ENCODE data around the gene DDX5. TPM values are rescaled to one million over a fixed set of nuclear protein-coding genes. Genes with fewer than 3 reads are reported as not detected.

DDX5 gene
- total RNA-seq, 4 donors from 2014 or later = 471 to 820 (median 648) TPM

DNA sequence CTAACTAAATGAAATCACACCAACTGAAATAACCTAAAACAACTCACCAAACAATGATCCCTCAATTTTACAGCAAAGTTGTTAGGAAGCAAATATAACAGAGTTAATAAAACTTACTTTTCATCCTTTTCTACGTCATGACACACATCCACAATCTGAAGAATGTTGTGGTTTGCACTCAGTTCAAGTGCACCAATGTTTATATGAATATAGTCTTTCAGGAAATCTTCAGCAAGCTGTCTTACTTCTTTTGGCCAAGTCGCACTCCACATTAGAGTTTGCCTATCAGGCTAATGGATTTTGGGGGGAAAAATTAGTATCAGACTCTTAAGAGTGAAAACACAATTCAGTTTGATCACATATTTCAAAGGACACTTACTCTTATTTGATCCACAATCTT is 3.3 kb downstream of the DDX5 start:
- WGBS, 2 donors = 64 to 76% methylated on average over 2 of the region's 2 CpGs
- Histone ChIP-seq H3K4me1 (peaks cover 0 to 71% (median 29%) of the 10 kb centered on the region in 4 donors), H3K36me3 (peaks cover 15 to 64% (median 49%) of the 10 kb centered on the region in 3 donors), H3K27ac (peak overlapping the region in 1 of 4 donors; percentile 96), H3K9me3 (no peaks in the 10 kb centered on the region), H3K27me3 (no peaks in the 10 kb centered on the region), H3K4me3 (no peak overlapping the region)
- DNase-seq (ENCODE audit: low spot score in 2 of 2) = no peak
- TF ChIP-seq POLR2A (IDR thresholded peaks at IDR 0.05) (no peak), EP300 (IDR thresholded peaks at IDR 0.05) (no peak)
- TF ChIP-seq, protein P1, sequence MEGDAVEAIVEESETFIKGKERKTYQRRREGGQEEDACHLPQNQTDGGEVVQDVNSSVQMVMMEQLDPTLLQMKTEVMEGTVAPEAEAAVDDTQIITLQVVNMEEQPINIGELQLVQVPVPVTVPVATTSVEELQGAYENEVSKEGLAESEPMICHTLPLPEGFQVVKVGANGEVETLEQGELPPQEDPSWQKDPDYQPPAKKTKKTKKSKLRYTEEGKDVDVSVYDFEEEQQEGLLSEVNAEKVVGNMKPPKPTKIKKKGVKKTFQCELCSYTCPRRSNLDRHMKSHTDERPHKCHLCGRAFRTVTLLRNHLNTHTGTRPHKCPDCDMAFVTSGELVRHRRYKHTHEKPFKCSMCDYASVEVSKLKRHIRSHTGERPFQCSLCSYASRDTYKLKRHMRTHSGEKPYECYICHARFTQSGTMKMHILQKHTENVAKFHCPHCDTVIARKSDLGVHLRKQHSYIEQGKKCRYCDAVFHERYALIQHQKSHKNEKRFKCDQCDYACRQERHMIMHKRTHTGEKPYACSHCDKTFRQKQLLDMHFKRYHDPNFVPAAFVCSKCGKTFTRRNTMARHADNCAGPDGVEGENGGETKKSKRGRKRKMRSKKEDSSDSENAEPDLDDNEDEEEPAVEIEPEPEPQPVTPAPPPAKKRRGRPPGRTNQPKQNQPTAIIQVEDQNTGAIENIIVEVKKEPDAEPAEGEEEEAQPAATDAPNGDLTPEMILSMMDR (IDR thresholded peaks at IDR 0.05) = no peak

DNA sequence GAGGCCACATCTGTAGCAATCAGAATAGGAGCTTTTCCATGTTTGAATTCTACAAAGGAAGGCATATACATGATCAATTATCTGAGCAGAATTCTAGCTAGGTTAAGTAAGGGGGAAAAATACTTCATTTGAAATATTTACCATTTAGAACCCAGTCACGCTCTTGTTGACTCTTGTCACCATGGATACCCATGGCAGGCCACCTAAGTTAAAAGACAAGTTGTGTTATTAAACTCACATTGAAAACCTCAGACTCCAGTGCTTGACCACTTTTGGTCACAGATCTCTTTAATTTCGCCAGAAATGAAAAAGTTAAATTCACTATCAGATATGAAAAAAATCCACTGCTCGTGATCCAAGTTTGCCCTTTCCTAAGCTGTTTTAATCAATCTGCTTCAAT is 4.1 kb downstream of the DDX5 start:
- peaks cover 0 to 75% (median 27%) of the 10 kb centered on the region in 4 donors for H3K4me1 ChIP-seq
- peak overlapping the region in 1 of 4 donors; percentile 96 for H3K27ac ChIP-seq
- WGBS, 2 donors = 65 to 73% methylated on average over 3 of the region's 3 CpGs
- no peaks in the 10 kb centered on the region for H3K9me3 ChIP-seq
- TF ChIP-seq, protein P1 (IDR thresholded peaks at IDR 0.05) = no peak
- TF ChIP-seq POLR2A (IDR thresholded peaks at IDR 0.05) (no peak), EP300 (IDR thresholded peaks at IDR 0.05) (no peak)
- H3K27me3 ChIP-seq = no peaks in the 10 kb centered on the region
- no peak for DNase-seq (ENCODE audit: low spot score in 2 of 2)
- no peak overlapping the region for H3K4me3 ChIP-seq
- H3K36me3 ChIP-seq = peaks cover 15 to 69% (median 49%) of the 10 kb centered on the region in 3 donors

DNA sequence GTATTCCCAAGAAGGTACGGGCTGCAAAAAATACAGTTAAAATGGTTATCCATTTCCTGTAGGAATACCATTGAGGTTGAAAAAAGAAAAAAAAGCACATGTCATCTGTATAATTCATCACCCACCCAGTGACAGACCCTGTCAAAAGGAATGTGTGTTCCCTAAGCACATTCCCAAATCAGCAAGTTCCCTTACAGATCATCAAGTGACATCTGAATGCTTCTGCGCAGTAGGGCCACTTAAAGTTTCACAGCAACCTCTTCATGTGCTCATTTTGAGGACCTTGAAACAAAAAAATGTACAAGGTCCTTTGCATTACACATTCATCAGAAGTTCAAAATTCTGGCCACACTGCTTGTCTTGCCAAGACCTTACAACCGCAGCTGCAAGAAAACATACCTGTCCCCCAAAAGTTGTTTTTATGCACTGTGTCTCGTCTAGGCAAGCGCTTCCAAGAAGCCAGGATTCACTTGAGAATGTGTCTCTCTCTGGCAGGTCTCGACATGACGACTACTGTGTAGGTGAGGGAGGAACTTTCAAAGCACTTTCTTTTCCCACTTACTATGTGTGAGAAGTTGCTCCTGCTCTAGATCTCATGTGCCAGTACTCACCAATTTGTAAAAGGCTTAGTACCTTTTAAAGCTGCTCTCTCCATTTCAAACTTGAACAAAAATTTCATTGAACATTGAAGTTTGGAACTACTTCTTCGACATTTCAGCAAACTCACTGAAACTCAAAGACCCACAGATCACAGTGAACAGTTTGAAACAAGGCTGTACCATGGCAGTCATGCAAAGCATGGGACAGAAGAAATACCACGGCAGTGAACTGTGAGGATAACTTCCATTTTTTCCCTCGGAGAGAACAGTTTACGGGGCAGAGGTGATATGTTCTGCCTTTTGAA is 5.0 kb downstream of the DDX5 start:
- Histone ChIP-seq H3K27me3 (no peaks in the 10 kb centered on the region), H3K4me1 (peaks cover 0 to 77% (median 28%) of the 10 kb centered on the region in 4 donors), H3K4me3 (no peak overlapping the region), H3K27ac (no peak overlapping the region), H3K9me3 (no peaks in the 10 kb centered on the region), H3K36me3 (peaks cover 15 to 69% (median 49%) of the 10 kb centered on the region in 3 donors)
- DNase-seq (ENCODE audit: low spot score in 2 of 2) = no peak
- TF ChIP-seq, protein P1 (IDR thresholded peaks at IDR 0.05) = no peak
- TF ChIP-seq EP300 (IDR thresholded peaks at IDR 0.05) (no peak), POLR2A (IDR thresholded peaks at IDR 0.05) (no peak)
- WGBS, 2 donors = 80 to 82% methylated on average over 11 of the region's 11 CpGs

DNA sequence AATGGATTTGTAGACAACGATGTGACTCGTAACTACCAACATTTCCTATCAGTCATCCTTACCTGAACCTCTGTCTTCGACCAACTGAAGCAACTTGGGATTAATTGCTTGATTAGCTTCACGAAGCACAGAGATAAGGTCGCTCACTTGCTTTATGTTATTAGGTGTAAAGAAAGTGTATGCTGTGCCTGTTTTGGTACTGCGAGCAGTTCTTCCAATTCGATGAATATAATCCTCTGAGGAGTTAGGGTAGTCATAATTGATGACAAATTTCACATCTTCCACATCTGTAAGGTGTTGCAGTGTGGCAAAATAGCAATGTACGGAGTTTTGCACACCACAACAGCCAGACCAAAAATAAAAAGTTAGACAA is 5.6 kb downstream of the DDX5 start:
- Histone ChIP-seq H3K27me3 (no peaks in the 10 kb centered on the region), H3K27ac (no peak overlapping the region), H3K9me3 (no peaks in the 10 kb centered on the region), H3K4me1 (peaks cover 0 to 83% (median 35%) of the 10 kb centered on the region in 4 donors), H3K4me3 (no peak overlapping the region), H3K36me3 (peaks cover 15 to 69% (median 49%) of the 10 kb centered on the region in 3 donors)
- no peak for DNase-seq (ENCODE audit: low spot score in 2 of 2)
- WGBS, 2 donors = 86 to 89% methylated on average over 8 of the region's 8 CpGs
- TF ChIP-seq POLR2A (IDR thresholded peaks at IDR 0.05) (no peak), EP300 (IDR thresholded peaks at IDR 0.05) (no peak)
- TF ChIP-seq, protein P1 (IDR thresholded peaks at IDR 0.05) = no peak

DNA sequence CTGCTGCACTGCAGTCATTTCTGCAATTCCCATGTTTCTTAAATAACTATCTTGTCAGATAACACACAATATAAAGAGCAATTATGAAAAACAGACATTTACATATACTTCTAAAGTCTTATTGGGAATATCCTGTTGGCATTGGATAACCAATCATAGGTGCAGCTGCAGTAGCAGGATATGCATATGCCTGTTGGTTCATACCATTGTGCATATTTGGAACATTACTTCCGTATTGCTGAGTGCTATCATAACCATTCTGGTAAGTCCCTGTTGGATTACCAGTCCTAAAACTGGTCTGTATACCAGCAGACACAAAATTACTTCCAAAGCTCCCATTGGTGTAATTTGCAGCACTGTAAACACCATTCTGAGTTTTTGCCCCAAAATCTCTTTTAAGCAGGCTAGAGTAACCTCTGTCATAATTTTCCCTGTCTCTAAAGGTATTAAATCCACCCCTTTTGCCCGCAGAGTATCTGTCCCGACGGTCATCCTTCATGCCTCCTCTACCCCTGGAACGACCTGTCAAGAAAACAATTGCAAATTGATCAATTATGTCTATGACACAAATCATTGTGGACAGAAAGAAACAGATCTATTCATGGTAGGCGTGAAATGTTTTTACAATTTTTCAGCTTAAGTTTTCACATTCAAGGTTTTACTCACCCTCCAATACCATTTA is 6.1 kb downstream of the DDX5 start:
- no peak overlapping the region for H3K27ac ChIP-seq
- peaks cover 15 to 69% (median 49%) of the 10 kb centered on the region in 3 donors for H3K36me3 ChIP-seq
- peaks cover 0 to 88% (median 40%) of the 10 kb centered on the region in 4 donors for H3K4me1 ChIP-seq

More for the DNA sequence above, 6.1 kb downstream of the DDX5 start:
- WGBS, 2 donors = 77 to 78% methylated on average over 6 of the region's 6 CpGs
- Histone ChIP-seq H3K4me3 (no peak overlapping the region), H3K9me3 (no peaks in the 10 kb centered on the region), H3K27me3 (no peaks in the 10 kb centered on the region)
- no peak for DNase-seq (ENCODE audit: low spot score in 2 of 2)
- TF ChIP-seq, protein P1 (IDR thresholded peaks at IDR 0.05) = no peak
- TF ChIP-seq POLR2A (IDR thresholded peaks at IDR 0.05) (no peak), EP300 (IDR thresholded peaks at IDR 0.05) (no peak)

All from tibial nerve (tissue), 4 donors.